ENCODE results near the gene CTTNBP2NL.
A peak's percentile ranks its signal among the peaks of the same experiment; 100 is the strongest.

Gene CTTNBP2NL

GRCh38 chr1:112496290-112496689 is 100.3 kb downstream of the CTTNBP2NL start:
- Histone ChIP-seq H3K9ac (ENCODE audit: low read depth, low read length) (no peak overlapping the region), H3K27me3 (ENCODE audit: control insufficient read depth, insufficient read depth, low read length) (peaks cover 22% of the 10 kb centered on the region), H3K4me1 (ENCODE audit: control insufficient read depth, insufficient read depth, low read length) (no peaks in the 10 kb centered on the region), H3K27ac (ENCODE audit: low read depth, low read length) (no peak overlapping the region), H3K9me3 (ENCODE audit: control insufficient read depth, insufficient read depth, low read length) (no peaks in the 10 kb centered on the region), H3K4me3 (ENCODE audit: low read depth, low read length) (no peak overlapping the region), H3K36me3 (ENCODE audit: control insufficient read depth, insufficient read depth, low read length) (no peaks in the 10 kb centered on the region)

GRCh38 chr1:112501810-112502641 is 106.0 kb downstream of the CTTNBP2NL start:
- Histone ChIP-seq H3K27ac (ENCODE audit: low read depth, low read length) (no peak overlapping the region), H3K4me3 (ENCODE audit: low read depth, low read length) (peak overlapping the region; percentile 65), H3K36me3 (ENCODE audit: control insufficient read depth, insufficient read depth, low read length) (no peaks in the 10 kb centered on the region), H3K27me3 (ENCODE audit: control insufficient read depth, insufficient read depth, low read length) (peaks cover 79% of the 10 kb centered on the region), H3K9me3 (ENCODE audit: control insufficient read depth, insufficient read depth, low read length) (no peaks in the 10 kb centered on the region), H3K4me1 (ENCODE audit: control insufficient read depth, insufficient read depth, low read length) (no peaks in the 10 kb centered on the region; the same call in 1 of the 2 replicates), H3K9ac (ENCODE audit: low read depth, low read length) (no peak overlapping the region)

- no peak overlapping the region for H3K9ac ChIP-seq (ENCODE audit: low read depth, low read length)
- no peak overlapping the region; the same call in 1 of the 2 replicates for H3K4me3 ChIP-seq (ENCODE audit: low read depth, low read length)
- H3K36me3 ChIP-seq (ENCODE audit: control insufficient read depth, insufficient read depth, low read length), result no peaks in the 10 kb centered on the region
- H3K4me1 ChIP-seq (ENCODE audit: control insufficient read depth, insufficient read depth, low read length), result no peaks in the 10 kb centered on the region; the same call in 1 of the 2 replicates
- no peaks in the 10 kb centered on the region for H3K9me3 ChIP-seq (ENCODE audit: control insufficient read depth, insufficient read depth, low read length)
- H3K27ac ChIP-seq (ENCODE audit: low read depth, low read length), result no peak overlapping the region
- H3K27me3 ChIP-seq (ENCODE audit: control insufficient read depth, insufficient read depth, low read length), result peaks cover 87% of the 10 kb centered on the region
These were observed 106.8 kb downstream of the CTTNBP2NL start for GRCh38 chr1:112502826-112503225.

GRCh38 chr1:112504001-112504660 is 108.1 kb downstream of the CTTNBP2NL start:
- no peak overlapping the region for H3K9ac ChIP-seq (ENCODE audit: low read depth, low read length)
- H3K27me3 ChIP-seq (ENCODE audit: control insufficient read depth, insufficient read depth, low read length), result peaks cover 100% of the 10 kb centered on the region
- no peaks in the 10 kb centered on the region for H3K9me3 ChIP-seq (ENCODE audit: control insufficient read depth, insufficient read depth, low read length)
- H3K36me3 ChIP-seq (ENCODE audit: control insufficient read depth, insufficient read depth, low read length), result no peaks in the 10 kb centered on the region
- no peak overlapping the region for H3K27ac ChIP-seq (ENCODE audit: low read depth, low read length)
- H3K4me1 ChIP-seq (ENCODE audit: control insufficient read depth, insufficient read depth, low read length), result no peaks in the 10 kb centered on the region; the same call in 1 of the 2 replicates
- no peak overlapping the region for H3K4me3 ChIP-seq (ENCODE audit: low read depth, low read length)

- Histone ChIP-seq H3K4me1 (ENCODE audit: control insufficient read depth, insufficient read depth, low read length) (peaks cover 4% of the 10 kb centered on the region), H3K27me3 (ENCODE audit: control insufficient read depth, insufficient read depth, low read length) (peaks cover 100% of the 10 kb centered on the region), H3K9ac (ENCODE audit: low read depth, low read length) (no peak overlapping the region), H3K36me3 (ENCODE audit: control insufficient read depth, insufficient read depth, low read length) (no peaks in the 10 kb centered on the region), H3K27ac (ENCODE audit: low read depth, low read length) (no peak overlapping the region), H3K4me3 (ENCODE audit: low read depth, low read length) (no peak overlapping the region), H3K9me3 (ENCODE audit: control insufficient read depth, insufficient read depth, low read length) (no peaks in the 10 kb centered on the region)
These were observed 108.8 kb downstream of the CTTNBP2NL start for GRCh38 chr1:112504661-112505399.

- H3K4me1 ChIP-seq (ENCODE audit: control insufficient read depth, insufficient read depth, low read length), result peaks cover 10% of the 10 kb centered on the region
- H3K27ac ChIP-seq (ENCODE audit: low read depth, low read length), result no peak overlapping the region
- H3K27me3 ChIP-seq (ENCODE audit: control insufficient read depth, insufficient read depth, low read length), result peaks cover 100% of the 10 kb centered on the region
These were observed 109.4 kb downstream of the CTTNBP2NL start for GRCh38 chr1:112505400-112505785.

GRCh38 chr1:112505878-112506277 is 109.9 kb downstream of the CTTNBP2NL start:
- no peak overlapping the region for H3K27ac ChIP-seq (ENCODE audit: low read depth, low read length)
- H3K36me3 ChIP-seq (ENCODE audit: control insufficient read depth, insufficient read depth, low read length), result no peaks in the 10 kb centered on the region
- peaks cover 15% of the 10 kb centered on the region for H3K4me1 ChIP-seq (ENCODE audit: control insufficient read depth, insufficient read depth, low read length)
- H3K9ac ChIP-seq (ENCODE audit: low read depth, low read length), result no peak overlapping the region
- peaks cover 100% of the 10 kb centered on the region for H3K27me3 ChIP-seq (ENCODE audit: control insufficient read depth, insufficient read depth, low read length)
- H3K9me3 ChIP-seq (ENCODE audit: control insufficient read depth, insufficient read depth, low read length), result no peaks in the 10 kb centered on the region
- no peak overlapping the region for H3K4me3 ChIP-seq (ENCODE audit: low read depth, low read length)

More at GRCh38 chr1:112505400-112505785, 109.4 kb downstream of the CTTNBP2NL start:
- H3K9me3 ChIP-seq (ENCODE audit: control insufficient read depth, insufficient read depth, low read length), result no peaks in the 10 kb centered on the region
- H3K4me3 ChIP-seq (ENCODE audit: low read depth, low read length), result no peak overlapping the region
- no peak overlapping the region for H3K9ac ChIP-seq (ENCODE audit: low read depth, low read length)
- no peaks in the 10 kb centered on the region for H3K36me3 ChIP-seq (ENCODE audit: control insufficient read depth, insufficient read depth, low read length)

- Histone ChIP-seq H3K4me3 (ENCODE audit: low read depth, low read length) (no peak overlapping the region), H3K27me3 (ENCODE audit: control insufficient read depth, insufficient read depth, low read length) (peaks cover 100% of the 10 kb centered on the region), H3K27ac (ENCODE audit: low read depth, low read length) (no peak overlapping the region), H3K9ac (ENCODE audit: low read depth, low read length) (no peak overlapping the region), H3K9me3 (ENCODE audit: control insufficient read depth, insufficient read depth, low read length) (no peaks in the 10 kb centered on the region), H3K36me3 (ENCODE audit: control insufficient read depth, insufficient read depth, low read length) (no peaks in the 10 kb centered on the region), H3K4me1 (ENCODE audit: control insufficient read depth, insufficient read depth, low read length) (peaks cover 17% of the 10 kb centered on the region)
These were observed 110.3 kb downstream of the CTTNBP2NL start for GRCh38 chr1:112506306-112506705.

GRCh38 chr1:112506731-112507130 is 110.7 kb downstream of the CTTNBP2NL start:
- no peak overlapping the region for H3K9ac ChIP-seq (ENCODE audit: low read depth, low read length)
- H3K27ac ChIP-seq (ENCODE audit: low read depth, low read length), result no peak overlapping the region
- H3K36me3 ChIP-seq (ENCODE audit: control insufficient read depth, insufficient read depth, low read length), result no peaks in the 10 kb centered on the region
- H3K4me3 ChIP-seq (ENCODE audit: low read depth, low read length), result no peak overlapping the region
- H3K4me1 ChIP-seq (ENCODE audit: control insufficient read depth, insufficient read depth, low read length), result peaks cover 18% of the 10 kb centered on the region
- peaks cover 100% of the 10 kb centered on the region for H3K27me3 ChIP-seq (ENCODE audit: control insufficient read depth, insufficient read depth, low read length)
- no peaks in the 10 kb centered on the region for H3K9me3 ChIP-seq (ENCODE audit: control insufficient read depth, insufficient read depth, low read length)

- Histone ChIP-seq H3K4me3 (ENCODE audit: low read depth, low read length) (peak overlapping the region; percentile 90), H3K9ac (ENCODE audit: low read depth, low read length) (no peak overlapping the region), H3K36me3 (ENCODE audit: control insufficient read depth, insufficient read depth, low read length) (no peaks in the 10 kb centered on the region), H3K27me3 (ENCODE audit: control insufficient read depth, insufficient read depth, low read length) (peaks cover 100% of the 10 kb centered on the region), H3K9me3 (ENCODE audit: control insufficient read depth, insufficient read depth, low read length) (no peaks in the 10 kb centered on the region), H3K4me1 (ENCODE audit: control insufficient read depth, insufficient read depth, low read length) (peaks cover 18% of the 10 kb centered on the region), H3K27ac (ENCODE audit: low read depth, low read length) (no peak overlapping the region)
These were observed 111.3 kb downstream of the CTTNBP2NL start for GRCh38 chr1:112507336-112507735.

Measured in HUES48 (cell line).